SK-N-SH (cell line): Measurements from ENCODE around the gene ATP6V0E1. TPM values are rescaled to one million over a fixed set of nuclear protein-coding genes. Genes with fewer than 3 reads are reported as not detected.

Experiments used
- CTCF ChIA-PET: fragments of 300-600, 350-600 bp; formaldehyde crosslinking; extraction: SDS; loops from one replicate; lab custom pipeline; 2021; lab: Yijun Ruan, JAX
- POLR2A ChIA-PET: fragments of 350-600 bp; sonication (Branson Sonifier 250); formaldehyde crosslinking; extraction: SDS; loops from one replicate; lab custom pipeline; 2020; ENCODE audit warnings: antibody characterized with exemption, inconsistent platforms; lab: Yijun Ruan, JAX
- DNase-seq: peaks from one replicate; pipeline ENCODE4 v3.0.0; 2012
- H2AFZ ChIP-seq: fragments of 200-600 bp; sonication (generic); 2 replicates; pipeline ENCODE4 v1.8.1; 2016; ENCODE audit warnings: antibody characterized with exemption, mild to moderate bottlenecking, low read depth
- H3F3A ChIP-seq: fragments of 200-600 bp; sonication (generic); replicated peaks from 2 replicates; pipeline ENCODE3; 2016; ENCODE audit warnings: antibody characterized with exemption, mild to moderate bottlenecking; ENCODE audit not compliant: insufficient read depth
- H3K27ac ChIP-seq, 2 experiments: fragments of 200-500 bp in 1 of 2; fragments of 200-600 bp in 1 of 2; sonication (Bioruptor generic) in 1 of 2; sonication (generic), shearing (Covaris generic) in 1 of 2; 2 replicates each; pipeline versions ENCODE4 v1.5.1 to v1.6.1; 2014 to 2016; ENCODE audit warnings: low read depth in 2 of 2, inconsistent platforms in 1 of 2, low read length in 1 of 2, mild to moderate bottlenecking in 1 of 2, mixed read lengths in 1 of 2
- H3K27me3 ChIP-seq: fragments of 200-600 bp; sonication (generic), shearing (Covaris generic); 2 replicates; pipeline ENCODE4 v1.6.1; 2016; ENCODE audit warnings: mixed run types; ENCODE audit not compliant: insufficient read depth
- H3K36me3 ChIP-seq, 2 experiments: fragments of 200-500 bp in 1 of 2; fragments of 200-600 bp in 1 of 2; sonication (Bioruptor generic) in 1 of 2; sonication (generic) in 1 of 2; replicated peaks in 1 of 2; 2 replicates each; pipeline versions ENCODE3 to v1.5.1; 2014 to 2016; ENCODE audit warnings: low read length in 1 of 2, mild to moderate bottlenecking in 1 of 2; ENCODE audit not compliant: insufficient read depth in 2 of 2, control insufficient read depth in 1 of 2
- H3K4me1 ChIP-seq, 2 experiments: fragments of 200-500 bp in 1 of 2; fragments of 200-600 bp in 1 of 2; sonication (Bioruptor generic) in 1 of 2; sonication (generic), shearing (Covaris generic) in 1 of 2; 2 replicates each; pipeline versions ENCODE4 v1.5.1 to v1.6.1; 2014 to 2016; ENCODE audit warnings: low read depth in 1 of 2, low read length in 1 of 2, mixed run types in 1 of 2; ENCODE audit not compliant: insufficient read depth in 2 of 2, control insufficient read depth in 1 of 2
- H3K4me2 ChIP-seq: fragments of 200-600 bp; sonication (generic), shearing (Covaris generic); 2 replicates; pipeline ENCODE4 v1.6.1; 2017; ENCODE audit warnings: mixed run types
- H3K4me3 ChIP-seq, 2 experiments: fragments of 200-500 bp in 1 of 2; fragments of 200-600 bp in 1 of 2; sonication (Bioruptor generic) in 1 of 2; sonication (generic), shearing (Covaris generic) in 1 of 2; 2 replicates each; pipeline versions ENCODE4 v1.5.1 to v1.8.1; 2014 to 2016; ENCODE audit warnings: low read depth in 2 of 2, inconsistent platforms in 1 of 2, low read length in 1 of 2, mild to moderate bottlenecking in 1 of 2, mixed read lengths in 1 of 2, moderate library complexity in 1 of 2
- H3K79me2 ChIP-seq: fragments of 200-600 bp; sonication (generic); 2 replicates; pipeline ENCODE4 v1.8.1; 2017; ENCODE audit warnings: mild to moderate bottlenecking; ENCODE audit not compliant: insufficient read depth
- H3K9ac ChIP-seq: fragments of 200-600 bp; sonication (generic); 2 replicates; pipeline ENCODE4 v1.6.1; 2017; ENCODE audit warnings: mixed run types
- H3K9me2 ChIP-seq: fragments of 200-600 bp; sonication (generic); 2 replicates; pipeline ENCODE4 v1.6.1; 2017; ENCODE audit warnings: mixed run types
- H3K9me3 ChIP-seq: fragments of 200-600 bp; sonication (generic); 2 replicates; pipeline ENCODE4 v1.6.1; 2017; ENCODE audit warnings: mixed run types, mild to moderate bottlenecking, moderate library complexity
- H4K20me1 ChIP-seq: fragments of 200-600 bp; sonication (generic); 2 replicates; pipeline ENCODE4 v1.6.1; 2017; ENCODE audit warnings: mild to moderate bottlenecking, mixed run types; ENCODE audit not compliant: insufficient read depth
- ELF1 ChIP-seq: IDR thresholded peaks from 2 replicates; pipeline ENCODE4 v1.4.0; 2012
- IRF3 ChIP-seq: fragments of 150-350 bp; IDR thresholded peaks from 2 replicates; pipeline ENCODE4 v1.6.1; 2016; ENCODE audit warnings: mild to moderate bottlenecking, low read depth, low read length
- MAX ChIP-seq: IDR thresholded peaks from 2 replicates; pipeline ENCODE4 v1.4.0; 2012; ENCODE audit warnings: low read depth
- RAD21 ChIP-seq: IDR thresholded peaks from 2 replicates; pipeline ENCODE4 v1.6.1; 2012; ENCODE audit warnings: mild to moderate bottlenecking, low read length
- RCOR1 ChIP-seq: fragments of 150-350 bp; IDR thresholded peaks from 2 replicates; pipeline ENCODE4 v1.6.1; 2017; ENCODE audit warnings: antibody characterized with exemption, low read length
- REST ChIP-seq: IDR thresholded peaks from 2 replicates; pipeline ENCODE4 v1.6.1; 2012; ENCODE audit warnings: mild to moderate bottlenecking, low read depth, low read length, moderate library complexity
- RFX5 ChIP-seq: IDR thresholded peaks from 2 replicates; pipeline ENCODE4 v1.6.1; 2012; ENCODE audit warnings: mild to moderate bottlenecking, improper control_type of control experiment, low read length
- RXRA ChIP-seq: IDR thresholded peaks from 2 replicates; pipeline ENCODE4 v1.4.0; 2012; ENCODE audit warnings: low read depth, mild to moderate bottlenecking, borderline replicate concordance
- SIN3A ChIP-seq: IDR thresholded peaks from 2 replicates; pipeline ENCODE4 v1.6.1; 2012; ENCODE audit warnings: low read depth, mild to moderate bottlenecking, low read length, moderate library complexity, borderline replicate concordance
- SMC3 ChIP-seq: IDR thresholded peaks from 2 replicates; pipeline ENCODE4 v1.6.1; 2012; ENCODE audit warnings: low read depth, low read length, improper control_type of control experiment
- TAF1 ChIP-seq: IDR thresholded peaks from 2 replicates; pipeline ENCODE4 v1.6.1; 2012; ENCODE audit warnings: low read depth, mild to moderate bottlenecking, low read length, moderate library complexity, borderline replicate concordance
- USF1 ChIP-seq: IDR thresholded peaks from 2 replicates; pipeline ENCODE4 v1.4.0; 2012; ENCODE audit warnings: low read depth, borderline replicate concordance
- USF2 ChIP-seq: fragments of 150-350 bp; IDR thresholded peaks from 2 replicates; pipeline ENCODE4 v1.6.1; 2017; ENCODE audit warnings: antibody characterized with exemption, low read length, low read depth, borderline replicate concordance
- YY1 ChIP-seq: IDR thresholded peaks from 2 replicates; pipeline ENCODE4 v1.4.0; 2012; ENCODE audit warnings: low read depth, mild to moderate bottlenecking
- WGBS: methylation state at CpG from one replicate; pipeline ENCODE4 v1.1.6; 2017; ENCODE audit warnings: low lambda C conversion rate; 5-methylcytosine and 5-hydroxymethylcytosine counted together
- polyA plus RNA-seq, 3 experiments: library from polyadenylated mRNA; depleted of rRNA; stranded (reverse); fragments of >200 nt; gene quantifications; 2 replicates each; pipeline ENCODE4 v1.2.3, GENCODE V29; 2012

The ATP6V0E1 gene
- polyA plus RNA-seq, 1 of the 3 experiments (the other 2 are of a cell fraction), result 243 TPM

GRCh38 chr5:172988276-172988675 lies 4.7 kb downstream of the ATP6V0E1 start:
- no peak for DNase-seq
- POLR2A ChIA-PET, result no interaction called here
- peaks cover 38% of the 10 kb centered on the region for H4K20me1 ChIP-seq
- no peak overlapping the region for H3K4me2 ChIP-seq
- H3K9me3 ChIP-seq, result no peaks in the 10 kb centered on the region
- H3F3A ChIP-seq, result peaks cover 18% of the 10 kb centered on the region
- no peak overlapping the region for H3K27ac ChIP-seq
- peaks cover 97% of the 10 kb centered on the region for H3K79me2 ChIP-seq
- H3K9me2 ChIP-seq, result no peaks in the 10 kb centered on the region
- TF ChIP-seq RXRA (no peak), TAF1 (no peak), SIN3A (no peak), RAD21 (no peak), RCOR1 (no peak), USF2 (no peak), RFX5 (no peak), SMC3 (no peak), IRF3 (no peak), MAX (no peak), REST (no peak), YY1 (no peak), USF1 (no peak), ELF1 (no peak)
- CTCF ChIA-PET, result no interaction called here
- peaks cover 2 to 49% of the 10 kb centered on the region in 2 experiments for H3K36me3 ChIP-seq
- H3K9ac ChIP-seq, result no peak overlapping the region
- 96% methylated on average over 3 of the region's 3 CpGs for WGBS
- 0 out of 4 replicates have a peak, but pooled peaks cover 0 to 5% of the 10 kb centered on the region in 2 experiments for H3K4me1 ChIP-seq
- no peak overlapping the region for H3K4me3 ChIP-seq
- no peaks in the 10 kb centered on the region for H3K27me3 ChIP-seq
- no peak overlapping the region for H2AFZ ChIP-seq
